Endothelial cell (in vitro differentiated cells): Measurements from ENCODE around the gene HCN4. TPM values are rescaled to one million over a fixed set of nuclear protein-coding genes. Genes with fewer than 3 reads are reported as not detected.

Source experiments
- DNase-seq: peaks from one replicate; pipeline ENCODE4 v3.0.0; 2021; ENCODE audit warnings: low spot score
- H3K27ac Mint-ChIP-seq: one replicate; pipeline ENCODE4 v1.8.0; 2021; ENCODE audit warnings: mixed read lengths, inconsistent platforms; ENCODE audit not compliant: unreplicated experiment
- H3K27me3 Mint-ChIP-seq: one replicate; pipeline ENCODE4 v1.8.0; 2021; ENCODE audit warnings: mild to moderate bottlenecking, moderate library complexity, mixed read lengths, inconsistent platforms; ENCODE audit not compliant: unreplicated experiment
- H3K36me3 Mint-ChIP-seq: one replicate; pipeline ENCODE4 v1.8.0; 2021; ENCODE audit warnings: mild to moderate bottlenecking, low read depth, mixed read lengths, inconsistent platforms; ENCODE audit not compliant: unreplicated experiment
- H3K4me1 Mint-ChIP-seq: one replicate; pipeline ENCODE4 v1.8.0; 2021; ENCODE audit warnings: mild to moderate bottlenecking, mixed read lengths, inconsistent platforms; ENCODE audit not compliant: unreplicated experiment
- H3K4me3 Mint-ChIP-seq: one replicate; pipeline ENCODE4 v1.8.0; 2021; ENCODE audit warnings: mild to moderate bottlenecking, mixed read lengths, inconsistent platforms; ENCODE audit not compliant: unreplicated experiment
- H3K9me3 Mint-ChIP-seq: one replicate; pipeline ENCODE4 v1.8.0; 2021; ENCODE audit warnings: mixed read lengths, inconsistent platforms; ENCODE audit not compliant: unreplicated experiment
- total RNA-seq: library from RNA; stranded (reverse); fragmentation: NEBNext Ultra II Directional; extraction: Animal tissue kit (Norgen Biotek cat#: 25700); gene quantifications from one replicate; pipeline ENCODE4 v1.2.1, GENCODE V29; 2021; ENCODE audit not compliant: unreplicated experiment
- TF ChIP-seq, protein P1 (sequence below): fragments of 200-600 bp; sonication (generic); IDR thresholded peaks from one replicate; pipeline ENCODE4 v1.5.0; 2021; ENCODE audit warnings: antibody characterized with exemption; ENCODE audit not compliant: unreplicated experiment

HCN4 gene
- total RNA-seq, 1 donor from 2014 or later = 0.54 TPM

DNA sequence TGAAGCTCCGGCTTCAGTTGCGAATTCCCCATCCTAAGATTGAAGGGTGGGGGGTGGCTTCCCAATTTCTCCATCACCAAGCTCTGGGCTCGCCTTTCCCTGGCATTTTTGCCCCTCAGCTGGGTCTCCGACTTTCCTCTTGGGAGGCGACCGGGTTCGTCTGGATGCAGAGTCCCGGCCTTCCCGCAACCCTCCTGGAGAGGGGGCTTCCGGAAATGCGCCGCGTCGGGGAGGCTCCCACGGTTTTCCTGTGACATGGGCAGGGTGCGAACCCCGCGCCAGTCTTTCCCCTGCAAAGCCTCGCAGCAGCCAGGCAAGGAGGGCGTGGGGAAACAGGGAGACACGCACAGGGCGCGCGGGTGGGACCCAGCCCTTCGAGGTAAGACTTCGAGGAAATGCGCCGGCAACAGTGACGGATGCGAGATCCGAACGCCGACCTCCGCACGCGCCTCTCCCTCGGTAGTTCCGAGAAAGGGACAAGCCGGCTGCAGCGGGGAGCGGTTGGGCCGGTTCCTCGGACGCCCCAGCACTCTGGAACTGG, 466 bp upstream of the HCN4 start:
- no peak for DNase-seq
- Mint-ChIP-seq H3K27ac (no peak overlapping the region), H3K4me3 (peak overlapping the region; percentile 77), H3K4me1 (peaks cover 3% of the 10 kb centered on the region), H3K9me3 (no peaks in the 10 kb centered on the region), H3K36me3 (peaks cover 7% of the 10 kb centered on the region), H3K27me3 (peaks cover 19% of the 10 kb centered on the region)
- TF ChIP-seq, protein P1, sequence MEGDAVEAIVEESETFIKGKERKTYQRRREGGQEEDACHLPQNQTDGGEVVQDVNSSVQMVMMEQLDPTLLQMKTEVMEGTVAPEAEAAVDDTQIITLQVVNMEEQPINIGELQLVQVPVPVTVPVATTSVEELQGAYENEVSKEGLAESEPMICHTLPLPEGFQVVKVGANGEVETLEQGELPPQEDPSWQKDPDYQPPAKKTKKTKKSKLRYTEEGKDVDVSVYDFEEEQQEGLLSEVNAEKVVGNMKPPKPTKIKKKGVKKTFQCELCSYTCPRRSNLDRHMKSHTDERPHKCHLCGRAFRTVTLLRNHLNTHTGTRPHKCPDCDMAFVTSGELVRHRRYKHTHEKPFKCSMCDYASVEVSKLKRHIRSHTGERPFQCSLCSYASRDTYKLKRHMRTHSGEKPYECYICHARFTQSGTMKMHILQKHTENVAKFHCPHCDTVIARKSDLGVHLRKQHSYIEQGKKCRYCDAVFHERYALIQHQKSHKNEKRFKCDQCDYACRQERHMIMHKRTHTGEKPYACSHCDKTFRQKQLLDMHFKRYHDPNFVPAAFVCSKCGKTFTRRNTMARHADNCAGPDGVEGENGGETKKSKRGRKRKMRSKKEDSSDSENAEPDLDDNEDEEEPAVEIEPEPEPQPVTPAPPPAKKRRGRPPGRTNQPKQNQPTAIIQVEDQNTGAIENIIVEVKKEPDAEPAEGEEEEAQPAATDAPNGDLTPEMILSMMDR = no peak

DNA sequence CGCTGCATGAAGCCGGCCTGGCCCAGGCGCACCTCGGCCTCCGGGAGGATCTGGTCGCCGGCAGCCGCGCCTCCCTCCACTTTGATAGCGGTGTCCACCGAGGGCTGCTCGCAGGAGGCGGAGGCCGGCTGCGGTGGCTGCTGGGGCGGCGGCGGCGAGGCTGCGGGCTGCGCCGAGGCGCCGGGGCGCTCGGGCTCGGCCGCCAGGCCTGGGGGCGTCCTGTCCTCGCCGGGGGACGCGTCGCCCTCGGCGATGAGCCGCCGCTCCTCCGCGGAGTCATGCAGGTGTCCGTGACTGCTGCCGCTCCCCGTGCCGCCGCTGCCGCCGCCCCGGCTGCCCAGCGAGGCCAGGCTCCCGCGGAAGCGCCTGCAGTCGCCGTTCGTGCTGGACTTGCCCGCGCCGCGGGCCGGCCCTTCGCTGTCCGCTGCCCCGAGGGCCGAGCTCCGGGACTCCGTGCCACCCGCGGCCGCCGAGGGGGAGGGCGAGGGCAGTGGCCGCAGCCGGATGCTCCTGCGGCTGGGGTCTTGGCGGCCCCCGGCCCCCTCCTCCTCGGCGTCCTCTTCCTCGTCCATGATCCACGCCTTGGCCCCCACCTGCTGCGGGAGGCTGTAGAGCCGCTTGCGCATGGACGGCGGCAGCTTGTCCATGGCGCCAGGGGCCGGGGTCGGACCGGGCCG, 996 bp downstream of the HCN4 start:
- Mint-ChIP-seq H3K27ac (no peak overlapping the region), H3K4me3 (no peak overlapping the region), H3K4me1 (peaks cover 6% of the 10 kb centered on the region), H3K9me3 (no peaks in the 10 kb centered on the region), H3K27me3 (peaks cover 18% of the 10 kb centered on the region), H3K36me3 (peaks cover 3% of the 10 kb centered on the region)
- TF ChIP-seq, protein P1 = no peak
- peak; percentile 29 for DNase-seq

DNA sequence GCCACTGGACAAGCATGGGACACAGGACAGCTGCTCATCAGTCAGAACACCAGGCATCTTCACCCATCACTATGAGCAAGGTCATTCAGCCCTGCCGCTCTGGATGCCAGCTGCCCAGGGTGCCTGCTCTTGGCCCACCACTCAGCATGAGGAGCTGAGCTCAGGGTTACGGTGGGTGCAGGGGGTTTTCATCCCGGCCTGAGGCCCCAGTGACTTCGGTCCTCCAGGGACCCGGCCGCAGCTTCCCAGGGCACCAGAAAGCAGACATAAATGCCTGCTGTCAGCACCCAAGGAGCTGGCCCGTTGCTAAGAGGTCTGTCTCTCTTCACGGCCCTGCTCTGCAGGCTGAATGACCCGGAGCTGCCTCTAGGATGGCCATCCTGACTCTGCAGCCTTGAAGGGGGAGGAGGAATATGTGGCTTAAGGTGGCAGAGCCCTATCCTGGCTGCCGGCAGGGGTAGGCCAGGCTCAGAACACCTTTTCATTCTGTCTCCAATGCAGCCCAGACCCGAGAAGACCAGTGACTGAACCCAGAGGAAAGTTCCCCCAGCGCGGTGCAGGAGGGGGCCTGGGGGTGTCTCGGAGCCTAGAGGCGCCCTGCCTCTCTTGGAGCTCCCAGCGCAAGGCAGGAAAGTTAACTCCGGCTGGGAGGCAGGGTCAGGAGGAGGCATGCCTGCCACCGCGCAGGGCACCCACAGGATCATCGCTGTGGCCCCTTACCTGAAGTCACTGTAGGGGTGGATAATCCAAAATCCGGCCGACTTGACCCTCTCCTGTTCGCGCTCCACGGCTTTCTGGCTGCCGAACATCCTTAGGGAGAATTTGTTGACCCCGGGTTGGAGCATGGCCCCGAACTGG, 1.8 kb downstream of the HCN4 start:
- Mint-ChIP-seq H3K36me3 (peaks cover 3% of the 10 kb centered on the region), H3K27ac (no peak overlapping the region), H3K27me3 (peaks cover 18% of the 10 kb centered on the region), H3K4me1 (peaks cover 6% of the 10 kb centered on the region), H3K4me3 (peak overlapping the region; percentile 62), H3K9me3 (no peaks in the 10 kb centered on the region)
- DNase-seq = no peak
- TF ChIP-seq, protein P1 = no peak

DNA sequence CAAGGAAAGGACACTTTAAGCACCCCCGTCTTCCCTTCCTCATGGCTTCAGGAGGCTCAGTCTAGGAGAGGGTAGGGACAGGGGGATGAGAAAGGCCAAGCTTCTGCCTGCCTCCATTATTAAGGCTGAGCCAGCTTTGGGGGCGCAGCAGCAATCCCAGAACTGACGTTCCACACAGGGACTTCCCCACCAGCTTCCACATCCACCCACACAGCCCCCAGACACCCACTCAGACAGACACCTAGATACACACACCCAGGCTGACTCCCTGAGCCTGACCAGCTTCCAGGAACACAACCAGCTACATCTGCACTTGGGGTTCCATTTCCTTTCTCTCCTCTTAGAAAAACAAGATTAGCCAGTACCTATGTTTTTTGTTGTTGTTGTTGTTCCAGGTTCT, 4.7 kb downstream of the HCN4 start:
- no peak overlapping the region for H3K27ac Mint-ChIP-seq
- H3K4me3 Mint-ChIP-seq = no peak overlapping the region
- peaks cover 9% of the 10 kb centered on the region for H3K27me3 Mint-ChIP-seq
- TF ChIP-seq, protein P1 = no peak
- H3K4me1 Mint-ChIP-seq = peaks cover 6% of the 10 kb centered on the region
- DNase-seq = no peak
- H3K9me3 Mint-ChIP-seq = no peaks in the 10 kb centered on the region
- peaks cover 3% of the 10 kb centered on the region for H3K36me3 Mint-ChIP-seq

DNA sequence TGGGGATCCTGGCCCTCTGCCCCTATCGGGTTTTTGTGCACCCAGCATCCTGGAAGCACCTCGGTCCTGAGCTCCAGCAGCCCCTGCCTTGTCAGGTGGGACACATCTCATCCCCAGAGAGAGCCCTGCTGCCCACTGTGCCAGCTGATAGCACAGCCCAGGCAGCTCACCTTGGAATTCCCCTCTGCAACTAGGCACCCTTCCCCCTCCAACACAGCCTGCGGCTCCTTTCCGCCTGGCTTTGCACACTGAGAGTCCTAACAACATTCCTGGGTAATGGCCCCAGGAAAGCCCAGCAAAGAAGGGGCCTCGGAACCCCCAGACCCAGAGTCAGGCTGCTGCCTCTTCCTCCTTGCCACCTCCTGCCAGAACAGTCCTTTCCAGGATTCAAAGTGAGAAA, 5.9 kb downstream of the HCN4 start:
- Mint-ChIP-seq H3K36me3 (peaks cover 3% of the 10 kb centered on the region), H3K4me1 (peaks cover 7% of the 10 kb centered on the region), H3K9me3 (no peaks in the 10 kb centered on the region), H3K4me3 (no peak overlapping the region), H3K27ac (no peak overlapping the region), H3K27me3 (peaks cover 9% of the 10 kb centered on the region)
- no peak for DNase-seq
- TF ChIP-seq, protein P1 = no peak
